ENCODE results near the gene HCRTR1.
A peak's percentile ranks its signal among the peaks of the same experiment; 100 is the strongest.

HCRTR1 gene

GRCh38 chr1:31626223-31627207 lies 9.0 kb downstream of the HCRTR1 start:
- DNase-seq (ENCODE audit: low spot score): no peak

GRCh38 chr1:31627301-31627929 lies 9.9 kb downstream of the HCRTR1 start:
- no peak for DNase-seq (ENCODE audit: low spot score)

GRCh38 chr1:31627930-31628559 lies 10.6 kb downstream of the HCRTR1 start:
- no peak for DNase-seq (ENCODE audit: low spot score)

GRCh38 chr1:31628931-31629556 lies 11.6 kb downstream of the HCRTR1 start:
- DNase-seq (ENCODE audit: low spot score): no peak

GRCh38 chr1:31632649-31633048 lies 15.2 kb downstream of the HCRTR1 start:
- no peak for DNase-seq (ENCODE audit: low spot score)

- DNase-seq (ENCODE audit: low spot score): peak; percentile 29
Measured at GRCh38 chr1:31633117-31633516, 15.6 kb downstream of the HCRTR1 start.

GRCh38 chr1:31637915-31638673 lies 20.6 kb downstream of the HCRTR1 start:
- no peak for DNase-seq (ENCODE audit: low spot score)

GRCh38 chr1:31639543-31639942 lies 22.1 kb downstream of the HCRTR1 start:
- no peak for DNase-seq (ENCODE audit: low spot score)

GRCh38 chr1:31640179-31640578 lies 22.7 kb downstream of the HCRTR1 start:
- no peak for DNase-seq (ENCODE audit: low spot score)

GRCh38 chr1:31640964-31641363 lies 23.5 kb downstream of the HCRTR1 start:
- DNase-seq (ENCODE audit: low spot score): no peak

- no peak for DNase-seq (ENCODE audit: low spot score)
Measured at GRCh38 chr1:31642366-31642765, 24.9 kb downstream of the HCRTR1 start.

- no peak for DNase-seq (ENCODE audit: low spot score)
Measured at GRCh38 chr1:31642897-31643296, 25.4 kb downstream of the HCRTR1 start.

- no peak for DNase-seq (ENCODE audit: low spot score)
Measured at GRCh38 chr1:31643976-31644559, 26.6 kb downstream of the HCRTR1 start.

GRCh38 chr1:31644560-31645273 lies 27.2 kb downstream of the HCRTR1 start, which contains the start of gene PEF1:
PEF1 (minus strand) TSS chr1:31644876; CDS start chr1:31644864, 12 bp downstream.
- DNase-seq (ENCODE audit: low spot score): peak; percentile 99

- no peak for DNase-seq (ENCODE audit: low spot score)
Measured at GRCh38 chr1:31645274-31645568, 27.7 kb downstream of the HCRTR1 start.

- DNase-seq (ENCODE audit: low spot score): no peak
Measured at GRCh38 chr1:31646259-31646960, 28.9 kb downstream of the HCRTR1 start.

GRCh38 chr1:31647106-31647505 lies 29.6 kb downstream of the HCRTR1 start:
- DNase-seq (ENCODE audit: low spot score): no peak

GRCh38 chr1:31648190-31648589 lies 30.7 kb downstream of the HCRTR1 start:
- DNase-seq (ENCODE audit: low spot score): no peak

- no peak for DNase-seq (ENCODE audit: low spot score)
Measured at GRCh38 chr1:31648641-31649357, 31.3 kb downstream of the HCRTR1 start.
